LHCN-M2 (cell line): ENCODE measurements around the gene MGAT3. TPM values are rescaled to one million over a fixed set of nuclear protein-coding genes. Genes with fewer than 3 reads are reported as not detected.

Experiments
- DNase-seq: peaks from one replicate; pipeline ENCODE4 v3.0.0-alpha.2; 2012; ENCODE audit warnings: low read depth
- total RNA-seq: library from RNA; depleted of rRNA; stranded (reverse); fragments of >200 nt; gene quantifications from 2 replicates; pipeline ENCODE4 v1.2.3, GENCODE V29; 2014

Gene MGAT3
- total RNA-seq, 1 experiment from 2014 or later = not detected

GRCh38 chr22:39428597-39429071, 28.2 kb upstream of the MGAT3 start:
- DNase-seq = no peak

- DNase-seq = no peak
Measured at GRCh38 chr22:39429186-39429585, 27.6 kb upstream of the MGAT3 start.

- DNase-seq = no peak
Measured at GRCh38 chr22:39429916-39430575, 26.8 kb upstream of the MGAT3 start.

- DNase-seq = no peak
Measured at GRCh38 chr22:39430576-39431150, 26.1 kb upstream of the MGAT3 start.

- DNase-seq = no peak
Measured at GRCh38 chr22:39431216-39431801, 25.5 kb upstream of the MGAT3 start.

GRCh38 chr22:39431821-39432251, 25.0 kb upstream of the MGAT3 start:
- DNase-seq = no peak

- DNase-seq = no peak
Measured at GRCh38 chr22:39432361-39432811, 24.4 kb upstream of the MGAT3 start.

- DNase-seq = no peak
Measured at GRCh38 chr22:39433476-39434242, 23.2 kb upstream of the MGAT3 start.

- DNase-seq = no peak
Measured at GRCh38 chr22:39434243-39434653, 22.6 kb upstream of the MGAT3 start.

GRCh38 chr22:39434721-39435120, 22.1 kb upstream of the MGAT3 start:
- no peak for DNase-seq

- no peak for DNase-seq
Measured at GRCh38 chr22:39435616-39436015, 21.2 kb upstream of the MGAT3 start.

- DNase-seq = no peak
Measured at GRCh38 chr22:39437791-39438704, 18.8 kb upstream of the MGAT3 start.

GRCh38 chr22:39439170-39439569, 17.6 kb upstream of the MGAT3 start:
- DNase-seq = peak; percentile 51

- DNase-seq = no peak
Measured at GRCh38 chr22:39443398-39443797, 13.4 kb upstream of the MGAT3 start.

- no peak for DNase-seq
Measured at GRCh38 chr22:39444247-39444800, 12.5 kb upstream of the MGAT3 start.

GRCh38 chr22:39444937-39445465, 11.8 kb upstream of the MGAT3 start:
- no peak for DNase-seq

- DNase-seq = no peak
Measured at GRCh38 chr22:39445678-39446077, 11.1 kb upstream of the MGAT3 start.

- DNase-seq = no peak
Measured at GRCh38 chr22:39446239-39446721, 10.5 kb upstream of the MGAT3 start.

- no peak for DNase-seq
Measured at GRCh38 chr22:39448205-39449054, 8.4 kb upstream of the MGAT3 start.
